Left colon (tissue), 2 donors: ENCODE measurements around the gene UXS1. TPM values are rescaled to one million over a fixed set of nuclear protein-coding genes. Genes with fewer than 3 reads are reported as not detected.

Experiments
- ATAC-seq: fragments of 200-7000 bp; cut with Tn5 transposase; one replicate; pipeline ENCODE4 v1.9.1; 2020; ENCODE audit warnings: mild to moderate bottlenecking, moderate library complexity
- DNase-seq, 2 donors: peaks; one replicate each; pipeline ENCODE4 v3.0.0-alpha.2; 2020
- intact Hi-C, 2 donors: fragments of 100-400 bp; cut with DNase I in 1 of 2; cut with micrococcal nuclease in 1 of 2; formaldehyde crosslinking; loops; one replicate each; pipeline versions ENCODE4 v1.11.2 to v1.14.0; 2022; cut with DNase I, micrococcal nuclease
- total RNA-seq, 2 donors: library from RNA; stranded (reverse); fragmentation: NEBNext Ultra II Directional; extraction: Animal tissue kit (Norgen Biotek cat#: 25700); gene quantifications; one replicate each; pipeline ENCODE4 v1.2.1, GENCODE V29; 2021
- donor health status: DM: no; HTN: no; CAD: no.
- donor health status: DM: yes; HTN: yes; CAD: no.

The UXS1 gene
- total RNA-seq, 2 donors from 2014 or later = 32.2 to 35.5 TPM

- DNase-seq (no peak), ATAC-seq (no peak)
- intact Hi-C loops = no loop called here
These were observed 120.3 kb downstream of the UXS1 start for GRCh38 chr2:106073678-106074406.

DNA sequence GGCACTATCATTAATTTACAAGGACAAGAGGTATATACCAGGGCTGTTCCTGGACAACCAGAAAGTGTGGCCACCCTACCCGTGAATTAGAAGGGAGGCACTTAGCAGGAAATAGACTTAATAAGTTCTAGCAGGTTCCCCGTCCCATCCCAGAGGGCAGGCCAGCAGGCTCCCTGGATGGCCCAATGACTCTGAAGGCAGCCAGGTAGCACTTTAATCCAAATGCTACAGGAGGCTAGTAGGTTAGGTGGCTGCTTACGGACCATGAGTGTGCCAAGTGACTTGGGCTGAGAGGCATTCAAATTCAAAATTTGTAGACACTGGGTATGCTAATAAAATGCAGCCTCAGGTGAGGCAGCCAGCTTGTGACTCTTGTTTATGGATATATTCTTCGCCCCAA is 123.9 kb downstream of the UXS1 start:
- DNase-seq (no peak), ATAC-seq (no peak)
- intact Hi-C loops = no loop called here

DNA sequence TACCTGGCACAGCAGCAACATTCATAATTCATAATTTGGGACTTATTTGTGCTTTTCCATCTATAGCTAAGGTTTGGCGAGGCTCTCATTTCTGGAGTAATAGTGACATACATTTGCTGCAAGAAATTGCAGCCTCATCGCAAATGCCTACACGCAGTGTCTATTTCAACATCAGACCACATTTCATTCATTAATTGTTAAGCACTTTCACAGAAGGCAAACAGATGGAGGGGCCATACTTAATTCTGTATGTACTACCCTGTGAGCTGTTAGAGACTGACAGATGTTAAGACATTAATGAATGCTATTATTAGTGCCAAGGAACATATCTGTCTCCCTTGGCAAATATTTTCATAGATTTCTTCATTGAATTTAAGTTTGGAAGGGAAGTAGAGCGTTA is 125.7 kb downstream of the UXS1 start:
- ATAC-seq = no peak
- intact Hi-C loops = no loop called here
- no peak for DNase-seq

- intact Hi-C loops = no loop called here
- no peak for DNase-seq
- ATAC-seq = no peak
These were observed 127.9 kb downstream of the UXS1 start for GRCh38 chr2:106065983-106066820.

DNA sequence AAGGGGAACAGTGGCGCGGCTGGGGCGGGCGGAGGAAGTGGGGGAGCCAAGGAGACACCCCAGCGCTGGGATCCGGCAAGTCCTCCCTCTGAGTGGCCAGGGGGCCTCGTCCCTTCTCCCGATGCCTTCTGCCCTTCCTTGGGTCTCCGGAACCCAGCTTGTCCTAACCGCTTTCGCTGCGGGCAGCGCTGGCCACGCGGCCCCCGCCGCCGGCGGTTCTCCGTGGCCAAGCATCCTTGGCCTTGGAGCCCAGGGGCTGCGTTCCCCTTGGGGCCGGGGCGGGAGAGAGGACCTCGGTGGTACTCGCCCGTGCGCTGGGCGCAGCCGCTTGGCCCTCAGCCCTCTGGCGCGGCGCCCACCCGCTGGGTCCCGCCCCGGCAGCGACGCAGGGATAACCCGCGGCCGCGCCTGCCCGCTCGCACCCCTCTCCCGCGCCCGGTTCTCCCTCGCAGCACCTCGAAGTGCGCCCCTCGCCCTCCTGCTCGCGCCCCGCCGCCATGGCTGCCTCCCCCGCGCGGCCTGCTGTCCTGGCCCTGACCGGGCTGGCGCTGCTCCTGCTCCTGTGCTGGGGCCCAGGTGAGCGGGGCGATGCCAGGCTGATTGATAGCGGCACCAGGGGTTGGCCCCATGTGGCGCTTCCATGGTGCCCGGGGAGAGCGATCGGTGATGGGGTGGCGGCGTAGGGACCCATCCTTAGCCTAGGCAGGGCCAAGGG is 128.7 kb downstream of the UXS1 start:
- intact Hi-C loops = no loop called here
- ATAC-seq (no peak), DNase-seq (no peak)

GRCh38 chr2:106063181-106063580 is 130.9 kb downstream of the UXS1 start:
- ATAC-seq = no peak
- DNase-seq = no peak
- intact Hi-C loops = no loop called here

DNA sequence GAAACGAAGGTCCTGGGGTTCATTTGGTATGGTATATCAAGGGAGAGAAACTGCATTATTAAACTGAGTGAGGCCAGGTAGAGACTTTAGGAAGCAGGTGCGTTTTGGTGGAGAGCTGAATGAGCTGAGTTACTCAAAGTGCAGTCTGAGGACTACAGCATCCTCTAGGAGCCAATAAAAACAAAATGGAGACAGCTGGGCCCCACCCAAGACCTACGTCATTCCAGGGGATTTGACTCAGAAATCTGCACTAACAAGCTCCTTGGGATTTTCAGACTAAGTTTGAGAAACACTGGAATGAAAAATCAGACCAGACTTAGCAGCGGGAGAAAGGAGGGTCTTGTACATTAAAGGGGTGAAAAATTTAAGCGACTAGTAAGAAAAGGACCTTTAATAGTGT is 131.5 kb downstream of the UXS1 start:
- no peak for ATAC-seq
- no peak for DNase-seq
- intact Hi-C loops = no loop called here

- intact Hi-C loops = no loop called here
- DNase-seq (no peak), ATAC-seq (no peak)
These were observed 132.3 kb downstream of the UXS1 start for GRCh38 chr2:106061611-106062349.

DNA sequence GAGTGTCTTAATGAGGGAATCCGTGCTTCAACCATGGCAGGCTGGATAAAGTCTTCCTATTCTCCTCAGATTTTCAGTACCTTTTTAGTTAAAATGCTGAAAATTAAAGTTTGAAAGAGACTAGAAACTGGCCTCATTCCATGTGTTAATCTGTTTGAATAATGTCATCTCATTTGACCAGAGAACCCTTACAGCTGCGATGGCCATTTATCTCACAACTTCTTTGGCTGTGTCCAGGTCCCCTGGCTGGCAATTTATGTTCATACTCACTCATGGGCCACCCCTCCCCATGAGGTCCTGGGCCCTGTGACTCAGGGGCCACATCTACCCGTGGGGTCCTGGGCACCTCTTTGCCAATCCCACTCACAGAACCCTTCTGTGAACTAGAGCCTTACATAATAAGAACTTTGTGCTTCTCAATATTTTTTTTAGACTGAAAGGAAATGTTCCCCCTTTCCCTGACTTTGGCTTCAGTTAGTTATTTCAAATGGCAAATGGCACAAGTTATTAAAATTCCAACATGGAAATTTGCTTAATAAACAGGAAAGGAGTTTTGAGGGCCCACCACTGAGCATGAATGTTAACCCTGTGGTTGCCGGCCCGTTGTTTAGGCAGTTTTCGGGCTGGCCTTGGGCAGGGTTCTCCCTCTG is 134.6 kb downstream of the UXS1 start:
- intact Hi-C loops = no loop called here
- DNase-seq (no peak), ATAC-seq (no peak)

DNA sequence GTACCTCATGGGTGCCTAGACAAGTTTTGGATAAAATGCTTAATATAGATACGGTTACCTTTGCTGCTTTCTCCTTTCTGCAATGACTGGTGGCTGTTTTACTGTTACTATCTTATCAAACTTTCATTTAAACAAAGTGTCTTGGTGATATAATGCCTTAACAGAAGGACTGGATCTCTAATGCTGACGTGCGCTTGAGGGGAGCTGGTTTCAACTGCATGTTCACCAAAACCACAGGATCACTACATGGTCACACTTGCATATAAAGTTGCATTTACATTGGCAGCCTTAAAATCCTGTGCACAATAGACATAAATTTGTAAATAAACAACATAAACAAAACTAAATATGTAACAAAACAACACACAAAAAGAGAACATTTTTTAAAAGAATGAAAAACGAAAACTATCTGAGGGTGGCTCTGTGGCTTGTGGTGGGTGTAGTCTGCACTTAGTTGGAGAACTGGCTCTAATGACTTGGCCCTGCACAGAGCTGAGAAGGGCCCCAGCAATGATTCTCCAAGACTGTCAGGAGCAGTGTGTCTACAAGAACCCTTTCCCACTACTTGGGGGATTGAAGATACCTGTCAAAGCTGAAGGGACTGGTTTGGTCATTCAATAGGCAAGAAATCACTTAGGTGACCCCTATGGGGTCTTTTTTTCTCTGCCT is 135.5 kb downstream of the UXS1 start:
- intact Hi-C loops = no loop called here
- DNase-seq = no peak
- ATAC-seq = no peak

GRCh38 chr2:106057206-106057605 is 136.9 kb downstream of the UXS1 start:
- no peak for DNase-seq
- intact Hi-C loops = no loop called here
- ATAC-seq = no peak

DNA sequence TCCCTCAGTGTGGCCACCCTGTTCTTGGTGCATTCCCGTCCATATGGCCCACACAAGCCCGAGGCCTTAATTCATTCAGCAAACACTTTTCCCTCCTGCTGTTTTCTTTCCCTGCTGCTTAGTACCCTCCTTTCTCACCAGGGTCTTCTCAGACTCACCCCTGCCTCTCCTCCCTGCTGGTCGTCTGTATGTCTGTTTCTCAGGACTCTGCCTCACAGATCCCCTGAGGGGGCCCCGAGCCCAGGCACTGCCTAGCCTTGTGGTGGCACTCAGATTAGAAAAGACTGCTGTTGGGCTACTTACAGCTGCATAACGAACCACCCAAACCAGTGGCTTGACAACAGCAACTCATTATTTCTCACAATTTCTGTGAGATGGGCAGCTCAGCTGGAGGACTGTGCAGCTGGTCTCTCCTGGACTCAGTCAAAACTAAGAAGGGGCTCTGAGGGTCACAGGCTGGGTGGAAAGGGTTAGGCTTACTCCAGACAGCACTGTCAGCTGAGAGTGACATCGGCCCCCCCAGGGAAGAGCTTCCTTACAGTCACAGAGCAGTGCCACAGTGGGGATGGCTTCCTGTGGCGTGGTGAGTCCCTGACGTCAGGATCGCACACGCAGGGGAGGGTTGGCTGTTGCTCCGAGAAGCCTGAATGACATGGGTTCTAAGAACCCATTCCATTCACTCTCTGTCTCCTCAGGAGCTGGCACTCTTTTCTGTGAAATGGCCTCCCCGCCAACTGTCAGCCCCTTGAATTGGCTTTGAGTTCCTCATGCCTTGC is 139.0 kb downstream of the UXS1 start:
- no peak for ATAC-seq
- intact Hi-C loops = no loop called here
- no peak for DNase-seq

DNA sequence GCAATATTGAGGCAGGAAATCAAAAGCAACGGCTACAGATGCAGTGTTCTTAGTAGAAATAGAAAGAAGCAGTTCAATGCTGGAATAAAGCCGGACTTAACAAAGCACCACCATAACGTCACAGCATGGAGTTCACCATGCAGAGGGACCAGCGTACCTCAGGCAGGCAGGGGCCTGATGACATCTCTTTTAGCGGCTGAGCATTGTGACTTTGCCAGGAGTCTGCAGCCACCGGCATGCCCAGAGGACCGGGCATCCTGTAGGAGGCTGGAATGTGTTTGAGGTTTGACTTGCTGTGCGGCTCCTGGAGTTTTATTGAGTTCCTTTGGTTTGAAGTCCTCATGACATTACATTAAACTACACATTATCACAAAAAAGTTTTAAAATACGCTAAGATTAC is 139.8 kb downstream of the UXS1 start:
- ATAC-seq (no peak), DNase-seq (no peak)
- intact Hi-C loops = no loop called here

DNA sequence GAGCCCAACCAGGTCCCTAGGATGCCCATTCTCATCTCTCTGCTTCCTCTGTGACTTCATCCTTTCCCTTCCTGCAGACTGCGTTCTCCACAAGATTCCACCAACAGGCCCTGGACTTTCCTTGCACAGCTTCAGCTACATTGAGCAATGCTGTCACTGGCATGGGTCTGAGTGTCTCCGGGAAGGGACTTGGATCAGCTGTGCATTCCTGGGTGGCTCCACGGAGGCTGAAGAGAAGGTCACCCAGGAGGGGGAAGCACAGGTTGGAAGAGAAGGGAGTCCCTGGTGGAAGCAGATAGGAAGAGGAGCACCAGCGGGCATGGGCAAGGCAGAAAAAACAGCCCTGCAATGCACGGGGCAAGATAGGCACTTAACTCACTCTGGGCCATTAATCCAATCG is 140.5 kb downstream of the UXS1 start:
- DNase-seq (no peak), ATAC-seq (no peak)
- intact Hi-C loops = no loop called here

DNA sequence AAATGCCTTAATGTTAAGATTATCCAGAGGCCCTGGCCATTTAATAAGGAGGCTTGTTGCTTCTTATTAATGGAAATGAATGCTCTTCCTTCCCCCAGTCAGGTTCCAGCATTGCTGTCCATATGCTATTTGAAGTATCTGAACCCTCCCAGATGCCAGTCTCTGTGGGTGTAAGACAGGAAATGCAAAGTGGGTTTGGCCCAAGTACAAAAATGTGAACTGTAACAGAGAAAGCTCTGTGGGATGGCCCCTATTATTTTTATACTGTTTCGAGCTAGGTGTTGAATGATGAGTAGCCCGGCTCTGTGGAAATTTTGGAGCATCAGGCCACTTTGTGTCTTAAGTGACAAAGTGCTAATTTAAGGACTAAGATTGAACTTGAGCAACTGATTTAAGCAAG is 141.0 kb downstream of the UXS1 start:
- DNase-seq (no peak), ATAC-seq (no peak)

GRCh38 chr2:106044859-106045258 is 149.2 kb downstream of the UXS1 start:
- ATAC-seq (no peak), DNase-seq (no peak)
- intact Hi-C loops = no loop called here

More for the DNA sequence above, 141.0 kb downstream of the UXS1 start:
- intact Hi-C loops = no loop called here

GRCh38 chr2:106044021-106044420 is 150.1 kb downstream of the UXS1 start:
- no peak for ATAC-seq
- intact Hi-C loops = no loop called here
- no peak for DNase-seq
